Neural cell (in vitro differentiated cells): Measurements from ENCODE around the gene PLSCR5.

ENCODE experiments used
- EP300 ChIP-seq: fragments of 450-650 bp; conservative IDR thresholded peaks from 2 replicates; pipeline ENCODE4 v1.6.1; 2014; ENCODE audit warnings: antibody characterized with exemption, mild to moderate bottlenecking, moderate library complexity; ENCODE audit not compliant: poor library complexity, severe bottlenecking
- EZH2 ChIP-seq: fragments of 200-600, 300-800 bp; shearing (Covaris generic), sonication (generic); IDR thresholded peaks from 2 replicates; pipeline ENCODE4 v1.6.1; 2014; ENCODE audit warnings: antibody characterized with exemption, low read length, borderline replicate concordance, mild to moderate bottlenecking; ENCODE audit not compliant: insufficient read depth, poor library complexity, severe bottlenecking
- MXI1 ChIP-seq: fragments of 450-650 bp; conservative IDR thresholded peaks from 2 replicates; pipeline ENCODE4 v1.6.1; 2014; ENCODE audit warnings: antibody characterized with exemption, mild to moderate bottlenecking; ENCODE audit not compliant: poor library complexity, severe bottlenecking
- SMC3 ChIP-seq: fragments of 450-650 bp; conservative IDR thresholded peaks from 2 replicates; pipeline ENCODE4 v1.6.1; 2014; ENCODE audit warnings: antibody characterized with exemption, mild to moderate bottlenecking, moderate library complexity; ENCODE audit not compliant: poor library complexity
- TAF1 ChIP-seq: IDR thresholded peaks from 2 replicates; pipeline ENCODE4 v1.6.1; 2012; ENCODE audit warnings: low read depth
- TF ChIP-seq, protein P1 (sequence below): fragments of 450-650 bp; IDR thresholded peaks from 2 replicates; pipeline ENCODE4 v1.5.1; 2014; ENCODE audit warnings: antibody characterized with exemption, mild to moderate bottlenecking, moderate library complexity; ENCODE audit not compliant: poor library complexity, severe bottlenecking

- TF ChIP-seq, protein P1, sequence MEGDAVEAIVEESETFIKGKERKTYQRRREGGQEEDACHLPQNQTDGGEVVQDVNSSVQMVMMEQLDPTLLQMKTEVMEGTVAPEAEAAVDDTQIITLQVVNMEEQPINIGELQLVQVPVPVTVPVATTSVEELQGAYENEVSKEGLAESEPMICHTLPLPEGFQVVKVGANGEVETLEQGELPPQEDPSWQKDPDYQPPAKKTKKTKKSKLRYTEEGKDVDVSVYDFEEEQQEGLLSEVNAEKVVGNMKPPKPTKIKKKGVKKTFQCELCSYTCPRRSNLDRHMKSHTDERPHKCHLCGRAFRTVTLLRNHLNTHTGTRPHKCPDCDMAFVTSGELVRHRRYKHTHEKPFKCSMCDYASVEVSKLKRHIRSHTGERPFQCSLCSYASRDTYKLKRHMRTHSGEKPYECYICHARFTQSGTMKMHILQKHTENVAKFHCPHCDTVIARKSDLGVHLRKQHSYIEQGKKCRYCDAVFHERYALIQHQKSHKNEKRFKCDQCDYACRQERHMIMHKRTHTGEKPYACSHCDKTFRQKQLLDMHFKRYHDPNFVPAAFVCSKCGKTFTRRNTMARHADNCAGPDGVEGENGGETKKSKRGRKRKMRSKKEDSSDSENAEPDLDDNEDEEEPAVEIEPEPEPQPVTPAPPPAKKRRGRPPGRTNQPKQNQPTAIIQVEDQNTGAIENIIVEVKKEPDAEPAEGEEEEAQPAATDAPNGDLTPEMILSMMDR, result no peak
- TF ChIP-seq MXI1 (no peak), SMC3 (no peak), EZH2 (no peak), TAF1 (no peak), EP300 (no peak)
Observed at GRCh38 chr3:146626403-146627122, 21.4 kb upstream of the PLSCR5 start.
